Stimulated activated CD4-positive, alpha-beta T cell treated with anti-CD3 and anti-CD28 coated beads, TNF-alpha, amount 100 ng/mL, for 48 hours (primary cell): ENCODE results near the gene ZNG1F.
"Not testable (repeated sequence)": the region's sequence is repeated elsewhere in the genome, so short reads cannot be mapped to it uniquely, and the experiment has no call there.

Source experiments
- DNase-seq, 3 donors: peaks; one replicate each; pipeline ENCODE4 v3.0.0-alpha.2; 2020; ENCODE audit warnings: low read depth in 3 of 3

Gene ZNG1F

DNA sequence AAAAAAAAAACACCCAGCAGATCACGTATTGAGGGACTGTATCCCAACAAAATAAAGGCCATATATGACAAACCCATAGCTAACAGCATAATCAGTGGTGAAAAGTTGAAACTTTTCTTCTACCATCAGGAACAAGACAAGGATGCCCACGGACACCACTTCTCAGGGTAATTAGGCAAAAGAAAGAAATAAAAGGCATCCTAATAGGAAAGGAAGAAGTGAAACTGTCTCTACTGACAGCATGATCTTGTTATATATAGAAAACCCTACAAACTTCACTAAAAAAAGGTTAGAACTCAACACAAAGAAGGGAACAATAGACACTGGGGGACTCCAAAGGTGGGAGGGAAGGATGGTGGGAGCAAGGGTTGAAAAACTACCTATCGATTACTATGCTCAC lies 102.9 kb downstream of the ZNG1F start:
- DNase-seq: not testable (repeated sequence)

DNA sequence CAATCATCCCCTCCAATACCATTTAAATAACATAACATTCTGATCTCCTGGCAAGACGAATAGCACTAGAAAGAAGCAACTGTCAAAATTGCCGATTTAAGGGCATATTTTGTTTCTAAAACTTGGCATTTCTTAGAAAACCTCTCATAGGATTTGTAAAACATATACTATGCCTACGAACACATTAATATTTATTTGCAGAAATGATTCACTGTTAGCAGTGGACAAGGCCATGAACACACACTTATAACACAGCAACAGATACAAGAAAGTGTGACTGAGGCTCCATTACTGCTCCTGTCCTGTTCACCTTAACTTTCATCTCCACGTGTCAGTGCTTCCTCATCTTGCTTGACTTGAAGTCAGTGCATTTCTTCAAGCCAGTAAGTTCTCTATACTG lies 106.8 kb downstream of the ZNG1F start:
- not testable (repeated sequence) for DNase-seq
